Measurements from ENCODE around the gene ARNT2.

The ARNT2 gene

GRCh38 chr15:80580536-80581260 is 176.5 kb downstream of the ARNT2 start:
- DNase-seq, result no peak

GRCh38 chr15:80581976-80582375 is 177.8 kb downstream of the ARNT2 start:
- no peak for DNase-seq

- DNase-seq, result no peak
Observed at GRCh38 chr15:80582816-80583423, 178.7 kb downstream of the ARNT2 start.

GRCh38 chr15:80584561-80584964 is 180.4 kb downstream of the ARNT2 start:
- DNase-seq, result no peak

GRCh38 chr15:80584973-80585525 is 180.9 kb downstream of the ARNT2 start:
- DNase-seq, result no peak

GRCh38 chr15:80585544-80586018 is 181.4 kb downstream of the ARNT2 start:
- no peak for DNase-seq

- no peak for DNase-seq
Observed at GRCh38 chr15:80586161-80586560, 182.0 kb downstream of the ARNT2 start.

- DNase-seq, result no peak
Observed at GRCh38 chr15:80587007-80587406, 182.8 kb downstream of the ARNT2 start.

- no peak for DNase-seq
Observed at GRCh38 chr15:80587816-80588456, 183.8 kb downstream of the ARNT2 start.

GRCh38 chr15:80588801-80589200 is 184.6 kb downstream of the ARNT2 start:
- DNase-seq, result no peak

GRCh38 chr15:80590761-80591355 is 186.7 kb downstream of the ARNT2 start:
- no peak for DNase-seq

- no peak for DNase-seq
Observed at GRCh38 chr15:80591471-80591870, 187.3 kb downstream of the ARNT2 start.

GRCh38 chr15:80591938-80592825 is 188.0 kb downstream of the ARNT2 start:
- DNase-seq, result no peak

GRCh38 chr15:80593486-80594030 is 189.4 kb downstream of the ARNT2 start:
- DNase-seq, result no peak

- no peak for DNase-seq
Observed at GRCh38 chr15:80594091-80594889, 190.1 kb downstream of the ARNT2 start.

GRCh38 chr15:80595396-80595795 is 191.2 kb downstream of the ARNT2 start:
- DNase-seq, result no peak

- DNase-seq, result no peak
Observed at GRCh38 chr15:80596521-80596976, 192.4 kb downstream of the ARNT2 start.

GRCh38 chr15:80597076-80597475 is 192.9 kb downstream of the ARNT2 start:
- no peak for DNase-seq

- no peak for DNase-seq
Observed at GRCh38 chr15:80599359-80599758, 195.2 kb downstream of the ARNT2 start.

- DNase-seq, result no peak
Observed at GRCh38 chr15:80600626-80601025, 196.4 kb downstream of the ARNT2 start.

GRCh38 chr15:80601256-80601655 is 197.1 kb downstream of the ARNT2 start:
- no peak for DNase-seq
